T-helper 2 cell treated with Interferon-gamma antibody and Interleukin-4, amounts not matched to agents 5 μg/mL and 100 μg/mL, for 36 hours (primary cell): ENCODE measurements around the gene REEP1.

Experiments
- DNase-seq: peaks from one replicate; pipeline ENCODE4 v3.0.0; 2021; ENCODE audit warnings: low spot score
- H3K27ac Mint-ChIP-seq: one replicate; pipeline ENCODE4 v1.8.0; 2021; ENCODE audit warnings: mild to moderate bottlenecking, mixed read lengths
- H3K27me3 Mint-ChIP-seq: one replicate; pipeline ENCODE4 v1.8.0; 2021; ENCODE audit warnings: low read depth, mixed read lengths
- H3K36me3 Mint-ChIP-seq: one replicate; pipeline ENCODE4 v1.8.0; 2021; ENCODE audit warnings: low read depth, mixed read lengths
- H3K4me1 Mint-ChIP-seq: one replicate; pipeline ENCODE4 v1.8.0; 2021; ENCODE audit warnings: low read depth, mixed read lengths
- H3K4me3 Mint-ChIP-seq: one replicate; pipeline ENCODE4 v1.8.0; 2022; ENCODE audit warnings: mild to moderate bottlenecking, moderate library complexity, mixed read lengths
- H3K9me3 Mint-ChIP-seq: one replicate; pipeline ENCODE4 v1.8.0; 2021; ENCODE audit warnings: mixed read lengths

REEP1 gene

DNA sequence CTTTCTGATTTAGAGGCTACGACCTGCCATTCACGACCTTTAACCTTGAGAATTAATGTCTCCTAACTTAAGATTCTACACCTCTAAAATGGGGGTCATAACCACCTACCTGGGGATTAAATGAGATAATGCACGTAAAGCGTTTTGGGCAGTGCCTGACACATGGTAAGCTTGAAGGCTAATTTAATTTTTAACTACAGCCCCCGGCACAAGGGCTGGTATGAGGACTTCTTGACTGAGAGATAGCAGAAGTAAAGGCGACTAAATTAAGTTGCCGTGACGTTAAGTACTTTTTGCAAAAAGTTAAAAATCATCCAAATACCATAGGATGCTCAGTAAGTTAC lies 137.6 kb downstream of the REEP1 start:
- DNase-seq = no peak
- H3K27me3 Mint-ChIP-seq = no peaks in the 10 kb centered on the region
- H3K36me3 Mint-ChIP-seq = peaks cover 9% of the 10 kb centered on the region
- no peaks in the 10 kb centered on the region for H3K9me3 Mint-ChIP-seq
- peak overlapping the region; percentile 97 for H3K27ac Mint-ChIP-seq
- peaks cover 30% of the 10 kb centered on the region for H3K4me1 Mint-ChIP-seq
- peak overlapping the region; percentile 97 for H3K4me3 Mint-ChIP-seq

- Mint-ChIP-seq H3K4me3 (peak overlapping the region; percentile 93), H3K36me3 (peaks cover 23% of the 10 kb centered on the region), H3K27ac (peak overlapping the region; percentile 89), H3K27me3 (no peaks in the 10 kb centered on the region), H3K9me3 (no peaks in the 10 kb centered on the region), H3K4me1 (peaks cover 31% of the 10 kb centered on the region)
- DNase-seq = no peak
Observed at GRCh38 chr2:86195808-86196387, 141.5 kb downstream of the REEP1 start.

GRCh38 chr2:86195055-86195807 lies 142.2 kb downstream of the REEP1 start, which contains the start of gene IMMT:
Gene IMMT, minus strand, starts transcription at chr2:86195462. Its CDS starts 80 bp downstream, at chr2:86195382.
- Mint-ChIP-seq H3K9me3 (no peaks in the 10 kb centered on the region), H3K4me3 (peak within 1 kb of the TSS; percentile 93), H3K4me1 (peaks cover 32% of the 10 kb centered on the region), H3K36me3 (peaks cover 30% of the 10 kb centered on the region), H3K27me3 (no peaks in the 10 kb centered on the region), H3K27ac (peak within 1 kb of the TSS; percentile 89)
- peak; percentile 94 for DNase-seq

GRCh38 chr2:86194751-86195054 lies 142.7 kb downstream of the REEP1 start:
- H3K27me3 Mint-ChIP-seq = no peaks in the 10 kb centered on the region
- H3K36me3 Mint-ChIP-seq = peaks cover 34% of the 10 kb centered on the region
- peak overlapping the region; percentile 89 for H3K27ac Mint-ChIP-seq
- no peak for DNase-seq
- H3K4me1 Mint-ChIP-seq = peaks cover 35% of the 10 kb centered on the region
- peak overlapping the region; percentile 93 for H3K4me3 Mint-ChIP-seq
- no peaks in the 10 kb centered on the region for H3K9me3 Mint-ChIP-seq

DNA sequence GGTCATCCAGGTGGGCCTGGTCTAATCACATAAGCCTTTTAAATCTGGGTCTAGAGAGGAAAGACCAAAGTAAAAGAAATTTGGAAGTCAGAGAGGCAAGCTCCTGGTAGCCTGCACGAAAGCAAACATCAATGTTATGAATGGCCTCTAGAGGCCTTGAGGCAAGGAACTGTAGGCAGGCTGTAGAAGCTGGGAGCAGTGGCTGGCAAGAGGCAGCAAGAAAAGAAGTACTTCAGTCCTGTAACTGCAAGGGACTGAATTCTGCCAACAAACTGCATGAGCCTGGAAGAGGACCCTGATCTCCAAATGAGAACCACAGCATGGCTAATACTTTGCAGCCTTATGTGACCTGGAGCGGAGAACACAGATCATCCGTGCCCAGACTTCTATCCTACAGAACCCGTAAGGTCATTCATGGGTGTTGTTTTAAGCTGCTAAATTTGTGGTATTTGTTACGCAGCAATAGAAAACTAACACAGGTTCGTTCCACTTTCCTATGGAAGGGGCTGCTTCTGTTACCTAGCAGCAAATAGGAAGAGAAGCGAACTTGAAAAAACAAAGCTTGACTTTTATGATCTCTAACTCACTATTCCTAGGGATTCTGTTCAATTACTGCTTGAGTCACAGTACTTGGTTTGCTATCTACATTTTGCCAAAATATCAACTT lies 143.4 kb downstream of the REEP1 start:
- H3K36me3 Mint-ChIP-seq = peaks cover 37% of the 10 kb centered on the region
- peak overlapping the region; percentile 93 for H3K4me3 Mint-ChIP-seq
- H3K9me3 Mint-ChIP-seq = no peaks in the 10 kb centered on the region
- peaks cover 41% of the 10 kb centered on the region for H3K4me1 Mint-ChIP-seq
- DNase-seq = no peak
- H3K27me3 Mint-ChIP-seq = no peaks in the 10 kb centered on the region
- peak overlapping the region; percentile 89 for H3K27ac Mint-ChIP-seq

GRCh38 chr2:86189782-86190416 lies 147.5 kb downstream of the REEP1 start:
- H3K9me3 Mint-ChIP-seq = no peaks in the 10 kb centered on the region
- peaks cover 63% of the 10 kb centered on the region for H3K4me1 Mint-ChIP-seq
- no peak for DNase-seq
- H3K4me3 Mint-ChIP-seq = peak overlapping the region; percentile 59
- H3K27ac Mint-ChIP-seq = no peak overlapping the region
- H3K36me3 Mint-ChIP-seq = peaks cover 57% of the 10 kb centered on the region
- H3K27me3 Mint-ChIP-seq = no peaks in the 10 kb centered on the region

GRCh38 chr2:86186431-86186830 lies 151.0 kb downstream of the REEP1 start:
- Mint-ChIP-seq H3K27ac (peak overlapping the region; percentile 85), H3K4me3 (peak overlapping the region; percentile 56), H3K4me1 (peaks cover 71% of the 10 kb centered on the region), H3K9me3 (no peaks in the 10 kb centered on the region), H3K27me3 (no peaks in the 10 kb centered on the region), H3K36me3 (peaks cover 46% of the 10 kb centered on the region)
- no peak for DNase-seq

DNA sequence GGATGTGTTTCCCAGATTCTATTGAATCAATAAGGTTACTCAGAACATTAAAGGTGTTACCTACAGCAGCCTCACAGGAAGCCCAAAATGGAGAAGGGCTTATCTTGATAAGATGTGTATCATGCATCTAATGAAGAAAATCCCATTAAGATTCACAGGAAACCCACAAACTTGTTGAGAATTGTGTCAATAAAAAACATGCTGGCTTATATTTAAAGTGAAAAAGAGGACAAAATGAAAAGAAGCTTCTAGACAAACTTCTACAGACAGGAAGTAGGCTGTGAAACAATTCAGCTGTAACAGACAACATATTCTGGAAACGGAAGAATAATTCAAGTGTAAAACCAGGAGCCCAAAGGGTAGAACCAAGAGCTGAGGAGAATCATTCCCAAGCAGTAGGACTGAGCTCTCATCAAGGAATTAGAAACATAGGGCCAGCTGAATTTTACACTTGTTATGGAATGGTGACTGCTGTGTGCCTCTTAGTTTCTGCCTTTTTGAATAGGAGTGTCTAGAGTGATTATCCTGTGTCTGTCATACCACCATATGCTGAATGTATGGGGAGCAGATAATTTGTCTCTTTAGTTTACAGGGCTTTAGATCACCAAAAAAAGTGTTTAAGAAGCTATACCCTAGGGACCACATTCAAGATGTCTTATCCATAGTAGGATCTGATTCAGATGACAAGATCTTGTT lies 151.8 kb downstream of the REEP1 start:
- no peak for DNase-seq

GRCh38 chr2:86176597-86176996 lies 160.8 kb downstream of the REEP1 start:
- Mint-ChIP-seq H3K4me1 (peaks cover 28% of the 10 kb centered on the region), H3K36me3 (peaks cover 58% of the 10 kb centered on the region), H3K9me3 (no peaks in the 10 kb centered on the region), H3K4me3 (no peak overlapping the region), H3K27me3 (no peaks in the 10 kb centered on the region), H3K27ac (no peak overlapping the region)
- no peak for DNase-seq

More for the DNA sequence above, 151.8 kb downstream of the REEP1 start:
- Mint-ChIP-seq H3K27me3 (no peaks in the 10 kb centered on the region), H3K9me3 (no peaks in the 10 kb centered on the region), H3K4me1 (peaks cover 68% of the 10 kb centered on the region), H3K27ac (peak overlapping the region; percentile 85), H3K4me3 (peak overlapping the region; percentile 56), H3K36me3 (peaks cover 40% of the 10 kb centered on the region)

- Mint-ChIP-seq H3K9me3 (no peaks in the 10 kb centered on the region), H3K27me3 (no peaks in the 10 kb centered on the region), H3K36me3 (peaks cover 62% of the 10 kb centered on the region), H3K4me1 (peaks cover 27% of the 10 kb centered on the region), H3K27ac (peak overlapping the region; percentile 60), H3K4me3 (no peak overlapping the region)
- no peak for DNase-seq
Observed at GRCh38 chr2:86175828-86176227, 161.6 kb downstream of the REEP1 start.

GRCh38 chr2:86174445-86174844 lies 163.0 kb downstream of the REEP1 start:
- Mint-ChIP-seq H3K36me3 (peaks cover 62% of the 10 kb centered on the region), H3K4me3 (no peak overlapping the region), H3K27ac (no peak overlapping the region), H3K4me1 (peaks cover 25% of the 10 kb centered on the region), H3K9me3 (no peaks in the 10 kb centered on the region), H3K27me3 (no peaks in the 10 kb centered on the region)
- no peak for DNase-seq

- no peak for DNase-seq
- Mint-ChIP-seq H3K4me3 (no peak overlapping the region), H3K27me3 (no peaks in the 10 kb centered on the region), H3K36me3 (peaks cover 66% of the 10 kb centered on the region), H3K9me3 (no peaks in the 10 kb centered on the region), H3K4me1 (peaks cover 24% of the 10 kb centered on the region), H3K27ac (no peak overlapping the region)
Observed at GRCh38 chr2:86172610-86173009, 164.8 kb downstream of the REEP1 start.

- Mint-ChIP-seq H3K4me3 (no peak overlapping the region), H3K9me3 (no peaks in the 10 kb centered on the region), H3K27ac (no peak overlapping the region), H3K36me3 (peaks cover 62% of the 10 kb centered on the region), H3K4me1 (peaks cover 22% of the 10 kb centered on the region), H3K27me3 (no peaks in the 10 kb centered on the region)
- DNase-seq = no peak
Observed at GRCh38 chr2:86171295-86171694, 166.1 kb downstream of the REEP1 start.
